Peyer's patch (tissue), 4 donors: ENCODE measurements around the gene PMPCB. TPM values are rescaled to one million over a fixed set of nuclear protein-coding genes. Genes with fewer than 3 reads are reported as not detected.

ENCODE experiments used
- DNase-seq, 3 donors: peaks; one replicate each; pipeline ENCODE4 v3.0.0-alpha.2; 2017 to 2019
- H3K27ac ChIP-seq, 4 donors: fragments of 200-600 bp; sonication (generic); one replicate each; pipeline ENCODE4 v1.5.1; 2016 to 2019
- H3K27me3 ChIP-seq, 2 donors: fragments of 200-600 bp; sonication (generic); one replicate each; pipeline ENCODE4 v1.5.1; 2019
- H3K36me3 ChIP-seq, 3 donors: fragments of 200-600 bp; sonication (generic); one replicate each; pipeline ENCODE4 v1.5.1; 2016 to 2019
- H3K4me1 ChIP-seq, 4 donors: fragments of 200-600 bp; sonication (generic); one replicate each; pipeline ENCODE4 v1.5.1; 2016 to 2019
- H3K4me3 ChIP-seq, 4 donors: fragments of 200-600 bp; sonication (generic); 1 replicate in 3 of 4; 2 replicates in 1 of 4; pipeline ENCODE4 v1.5.1; 2016 to 2019; ENCODE audit warnings: mild to moderate bottlenecking in 1 of 4
- H3K9me3 ChIP-seq, 4 donors: fragments of 200-600 bp; sonication (generic); one replicate each; pipeline ENCODE4 v1.5.1; 2016 to 2019; ENCODE audit warnings: mild to moderate bottlenecking in 1 of 4
- POLR2A ChIP-seq, 2 donors: fragments of 450-650 bp; IDR thresholded peaks; one replicate each; pipeline ENCODE4 v1.5.1; 2017; ENCODE audit warnings: antibody characterized with exemption in 2 of 2, mild to moderate bottlenecking in 2 of 2, moderate library complexity in 2 of 2
- total RNA-seq, 4 donors: library from RNA; depleted of rRNA; stranded (reverse); fragments of >200 nt; gene quantifications; one replicate each; pipeline ENCODE4 v1.1.0, GENCODE V29; 2016
- TF ChIP-seq, protein P1 (sequence below), 6 experiments: fragments of 450-650 bp in 4 of 6; fragments of 200-600 bp in 2 of 6; sonication (generic) in 1 of 6; IDR thresholded peaks; one replicate each; pipeline ENCODE4 v1.5.1; 2017 to 2019; ENCODE audit warnings: antibody characterized with exemption in 6 of 6, mild to moderate bottlenecking in 3 of 6, moderate library complexity in 1 of 6

The PMPCB gene
- total RNA-seq, 4 donors from 2014 or later: 35.5 to 48.2 (median 37.7) TPM

DNA sequence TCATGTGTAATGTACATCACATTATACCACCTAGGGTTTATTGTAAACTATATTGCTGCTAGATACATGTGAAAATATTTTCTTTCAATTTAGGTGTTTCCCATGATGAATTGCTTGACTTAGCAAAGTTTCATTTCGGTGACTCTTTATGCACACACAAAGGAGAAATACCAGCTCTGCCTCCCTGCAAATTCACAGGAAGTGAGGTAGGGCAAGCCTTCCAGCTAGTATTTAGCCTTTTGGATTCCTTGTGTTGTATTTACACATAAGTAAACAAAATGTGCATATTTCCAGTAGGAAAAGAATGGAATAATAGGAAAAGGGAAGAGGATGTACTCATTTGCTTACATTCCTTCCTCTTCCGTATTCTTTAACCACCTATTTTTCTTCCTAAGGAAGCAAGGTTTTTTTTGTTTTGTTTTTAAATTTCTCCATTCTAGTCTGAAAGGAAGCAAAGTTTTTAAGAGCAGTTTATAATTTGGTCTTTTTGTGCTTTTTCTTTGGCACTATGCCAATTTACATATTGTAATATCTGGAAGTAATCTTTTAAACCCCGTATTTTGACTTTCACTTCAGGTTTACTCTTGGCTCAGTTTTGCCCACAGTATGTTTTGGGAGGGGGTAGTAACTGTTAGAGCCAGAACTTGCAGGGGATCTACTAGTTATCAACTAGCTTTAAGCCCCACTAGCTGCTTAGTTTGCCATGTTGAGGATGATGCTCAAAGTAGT is 10.4 kb downstream of the PMPCB start:
- Histone ChIP-seq H3K36me3 (peaks cover 0 to 97% (median 0%) of the 10 kb centered on the region in 3 donors), H3K27me3 (no peaks in the 10 kb centered on the region), H3K4me1 (no peaks in the 10 kb centered on the region), H3K27ac (no peak overlapping the region), H3K9me3 (no peaks in the 10 kb centered on the region), H3K4me3 (no peak overlapping the region)
- DNase-seq: no peak
- TF ChIP-seq, protein P1, sequence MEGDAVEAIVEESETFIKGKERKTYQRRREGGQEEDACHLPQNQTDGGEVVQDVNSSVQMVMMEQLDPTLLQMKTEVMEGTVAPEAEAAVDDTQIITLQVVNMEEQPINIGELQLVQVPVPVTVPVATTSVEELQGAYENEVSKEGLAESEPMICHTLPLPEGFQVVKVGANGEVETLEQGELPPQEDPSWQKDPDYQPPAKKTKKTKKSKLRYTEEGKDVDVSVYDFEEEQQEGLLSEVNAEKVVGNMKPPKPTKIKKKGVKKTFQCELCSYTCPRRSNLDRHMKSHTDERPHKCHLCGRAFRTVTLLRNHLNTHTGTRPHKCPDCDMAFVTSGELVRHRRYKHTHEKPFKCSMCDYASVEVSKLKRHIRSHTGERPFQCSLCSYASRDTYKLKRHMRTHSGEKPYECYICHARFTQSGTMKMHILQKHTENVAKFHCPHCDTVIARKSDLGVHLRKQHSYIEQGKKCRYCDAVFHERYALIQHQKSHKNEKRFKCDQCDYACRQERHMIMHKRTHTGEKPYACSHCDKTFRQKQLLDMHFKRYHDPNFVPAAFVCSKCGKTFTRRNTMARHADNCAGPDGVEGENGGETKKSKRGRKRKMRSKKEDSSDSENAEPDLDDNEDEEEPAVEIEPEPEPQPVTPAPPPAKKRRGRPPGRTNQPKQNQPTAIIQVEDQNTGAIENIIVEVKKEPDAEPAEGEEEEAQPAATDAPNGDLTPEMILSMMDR (IDR thresholded peaks at IDR 0.05): no peak
- TF ChIP-seq POLR2A (IDR thresholded peaks at IDR 0.05): no peak

DNA sequence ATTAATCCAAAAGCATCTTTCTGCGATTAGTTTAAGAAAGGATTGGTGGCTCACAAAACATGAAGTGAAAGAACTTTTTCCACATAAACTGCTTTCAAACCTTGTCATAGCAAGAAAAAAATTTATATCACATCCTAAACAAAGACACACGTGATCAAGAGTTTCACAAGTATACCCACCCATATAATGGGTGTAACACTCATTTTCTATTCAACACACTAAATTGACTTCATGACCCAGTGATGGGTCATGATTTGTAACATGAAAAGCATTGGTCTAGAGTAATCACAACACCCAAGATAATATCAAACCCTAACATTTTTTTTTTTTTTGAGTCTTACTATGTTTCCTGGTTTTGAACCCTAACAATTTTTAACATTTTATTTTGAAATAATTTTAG is 17.6 kb downstream of the PMPCB start:
- DNase-seq: no peak
- H3K27me3 ChIP-seq: no peaks in the 10 kb centered on the region
- H3K36me3 ChIP-seq: peaks cover 0 to 95% (median 0%) of the 10 kb centered on the region in 3 donors
- no peaks in the 10 kb centered on the region for H3K9me3 ChIP-seq
- TF ChIP-seq, protein P1 (IDR thresholded peaks at IDR 0.05): no peak
- no peak for TF ChIP-seq POLR2A (IDR thresholded peaks at IDR 0.05)
- H3K4me1 ChIP-seq: no peaks in the 10 kb centered on the region
- no peak overlapping the region for H3K27ac ChIP-seq
- no peak overlapping the region for H3K4me3 ChIP-seq

DNA sequence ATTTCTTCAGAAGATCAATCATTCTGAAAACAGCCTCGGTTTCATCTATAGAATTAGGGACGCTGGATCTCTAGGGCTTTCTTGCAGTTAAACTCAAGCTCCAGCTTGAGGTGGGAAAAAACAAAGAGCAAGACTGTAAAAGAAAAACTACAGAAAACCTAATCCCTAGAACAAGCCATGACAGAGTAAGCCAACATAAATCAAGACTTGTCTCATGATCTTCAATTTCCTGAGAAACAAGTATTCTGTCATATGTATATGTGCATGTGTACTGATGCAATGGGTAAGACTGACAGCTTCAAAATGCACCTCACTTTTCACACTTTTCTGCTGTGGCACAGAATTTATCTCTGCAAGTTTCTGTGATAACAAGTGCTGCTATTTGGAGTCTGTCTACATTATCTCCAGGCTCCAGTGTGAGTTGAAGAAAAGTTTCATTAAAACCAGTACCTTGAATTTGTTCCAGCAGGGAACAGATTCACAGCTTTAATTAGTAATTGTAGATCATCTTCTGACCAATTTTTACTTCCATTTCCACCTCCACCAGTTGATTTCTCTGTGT is 19.2 kb downstream of the PMPCB start:
- Histone ChIP-seq H3K36me3 (peaks cover 0 to 95% (median 0%) of the 10 kb centered on the region in 3 donors), H3K27me3 (no peaks in the 10 kb centered on the region), H3K4me3 (no peak overlapping the region), H3K4me1 (no peaks in the 10 kb centered on the region), H3K27ac (no peak overlapping the region), H3K9me3 (no peaks in the 10 kb centered on the region)
- no peak for DNase-seq
- TF ChIP-seq POLR2A (IDR thresholded peaks at IDR 0.05): no peak
- TF ChIP-seq, protein P1 (IDR thresholded peaks at IDR 0.05): no peak

DNA sequence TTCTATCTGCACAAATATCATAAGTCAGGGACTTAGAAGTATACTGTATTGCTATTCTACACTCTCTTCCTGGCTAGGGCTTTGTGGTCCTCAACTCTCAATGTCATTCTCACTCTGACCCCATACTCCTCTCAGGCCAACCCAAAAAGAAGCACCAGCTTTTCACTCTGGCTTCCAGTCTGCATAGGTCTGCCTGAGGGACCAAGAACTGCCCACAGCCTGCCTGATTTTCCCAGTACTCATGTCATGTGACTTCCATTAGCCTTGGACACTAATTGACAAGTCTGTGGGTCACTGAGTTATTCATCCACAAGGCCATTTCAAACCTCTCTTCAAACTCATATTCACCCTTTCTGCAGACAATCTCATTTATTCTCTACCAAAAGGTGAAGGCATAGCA is 19.8 kb downstream of the PMPCB start:
- Histone ChIP-seq H3K27ac (no peak overlapping the region), H3K9me3 (no peaks in the 10 kb centered on the region), H3K4me3 (no peak overlapping the region), H3K4me1 (no peaks in the 10 kb centered on the region), H3K36me3 (peaks cover 0 to 93% (median 0%) of the 10 kb centered on the region in 3 donors), H3K27me3 (no peaks in the 10 kb centered on the region)
- TF ChIP-seq, protein P1 (IDR thresholded peaks at IDR 0.05): no peak
- TF ChIP-seq POLR2A (IDR thresholded peaks at IDR 0.05): no peak
- DNase-seq: no peak

DNA sequence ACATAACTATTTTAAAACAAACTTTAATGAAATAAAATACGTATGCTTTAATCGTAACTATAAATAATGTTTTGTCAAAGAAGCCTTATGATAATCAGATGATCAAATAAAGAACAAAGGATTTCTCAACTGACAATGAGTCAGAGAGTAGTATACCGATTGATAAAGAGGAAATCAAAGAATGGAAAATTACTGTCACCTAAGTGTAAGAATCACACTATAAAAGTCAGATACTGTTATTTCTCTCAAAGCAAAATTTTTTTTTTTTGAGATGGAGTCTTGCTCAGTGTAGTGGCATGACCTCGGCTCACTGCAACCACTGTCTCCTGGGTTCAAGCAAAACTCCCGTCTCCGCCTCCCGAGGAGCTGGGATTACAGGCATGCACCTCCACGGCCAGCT is 28.5 kb downstream of the PMPCB start:
- Histone ChIP-seq H3K4me3 (no peak overlapping the region), H3K36me3 (peaks cover 0 to 73% (median 0%) of the 10 kb centered on the region in 3 donors), H3K27me3 (no peaks in the 10 kb centered on the region), H3K9me3 (no peaks in the 10 kb centered on the region), H3K27ac (no peak overlapping the region), H3K4me1 (no peaks in the 10 kb centered on the region)
- no peak for DNase-seq
- no peak for TF ChIP-seq POLR2A (IDR thresholded peaks at IDR 0.05)
- TF ChIP-seq, protein P1 (IDR thresholded peaks at IDR 0.05): no peak
